K562 (cell line): ENCODE measurements around the gene TMEM50B. TPM values are rescaled to one million over a fixed set of nuclear protein-coding genes. Genes with fewer than 3 reads are reported as not detected.
A peak's percentile ranks its signal among the peaks of the same experiment; 100 is the strongest.

Experiments
- ASH1L ChIP-seq: fragments of 450-650 bp; IDR thresholded peaks from 2 replicates; pipeline ENCODE4 v1.6.1; 2018; ENCODE audit warnings: borderline replicate concordance, mild to moderate bottlenecking, low read depth; ENCODE audit not compliant: partially characterized antibody
- GTF2E2 ChIP-seq: fragments of 200-800 bp; sonication (Bioruptor generic); IDR thresholded peaks from 2 replicates; pipeline ENCODE4 v1.6.1; 2016; ENCODE audit warnings: missing genetic modification characterization, missing compliant biosample characterization
- IRF2 ChIP-seq: sonication (generic); formaldehyde crosslinking; IDR thresholded peaks from 2 replicates; pipeline ENCODE4 v1.8.1; 2022; ENCODE audit warnings: mild to moderate bottlenecking, missing genetic modification reagents
- SAP30 ChIP-seq: fragments of 200-600 bp; sonication (generic); IDR thresholded peaks from 2 replicates; pipeline ENCODE4 v1.6.1; 2012; ENCODE audit warnings: borderline replicate concordance, low read depth, mild to moderate bottlenecking, moderate library complexity, low read length, control low read depth, inconsistent platforms; ENCODE audit not compliant: insufficient read depth, poor library complexity, severe bottlenecking
- SIRT6 ChIP-seq: IDR thresholded peaks from one replicate; pipeline ENCODE4 v1.6.1; 2012; ENCODE audit warnings: low read depth, mild to moderate bottlenecking, control low read depth, inconsistent platforms, low read length, moderate library complexity
- SMAD1 ChIP-seq: fragments of 150-350 bp; IDR thresholded peaks from 2 replicates; pipeline ENCODE4 v1.6.1; 2014; ENCODE audit warnings: low read length, low read depth; ENCODE audit not compliant: partially characterized antibody
- SMARCC2 ChIP-seq: fragments of 450-650 bp; IDR thresholded peaks from 2 replicates; pipeline ENCODE4 v1.6.1; 2017; ENCODE audit warnings: antibody characterized with exemption, moderate library complexity, mild to moderate bottlenecking, low read depth
- YBX1 ChIP-seq: fragments of 450-650 bp; IDR thresholded peaks from 2 replicates; pipeline ENCODE4 v1.7.1; 2016; ENCODE audit warnings: mild to moderate bottlenecking
- ZNF41 ChIP-seq: fragments of 250-450 bp; sonication (Bioruptor Pico); conservative IDR thresholded peaks from 2 replicates; pipeline ENCODE4 v1.4.0; 2020; ENCODE audit warnings: mild to moderate bottlenecking
- polyA plus RNA-seq, 8 experiments: library from polyadenylated mRNA; depleted of rRNA in 4 of 8; stranded (reverse) in 5 of 8; unstranded in 3 of 8; fragments of >200 nt; fragmentation: Nextera tagmentation in 2 of 8; fragmentation: Illumina TruSeq in 1 of 8; extraction: Ambion mirVana in 2 of 8; extraction: Trizol in 1 of 8; gene quantifications; 2 replicates each; pipeline versions ENCODE4 v1.2.1 to v1.2.3, GENCODE V29; 2011 to 2014; ENCODE audit warnings: inconsistent platforms in 1 of 8, missing spikeins in 1 of 8
- total RNA-seq, 7 experiments: library from RNA; depleted of rRNA in 6 of 7; stranded (reverse); fragments of >200 nt in 6 of 7; fragmentation: Illumina TruSeq in 2 of 7; extraction: Trizol in 2 of 7; gene quantifications; 2 replicates each; pipeline versions ENCODE4 v1.2.1 to v1.2.3, GENCODE V29; 2011 to 2021; ENCODE audit warnings: low replicate concordance in 1 of 7
- TF ChIP-seq, protein P1 (sequence below): fragments of 200-400 bp; formaldehyde crosslinking; IDR thresholded peaks from 2 replicates; pipeline ENCODE4 v1.6.1; 2017; ENCODE audit warnings: mild to moderate bottlenecking, low read depth, low read length, moderate library complexity
- TF ChIP-seq, protein P2 (sequence below): fragments of 450-650 bp; formaldehyde crosslinking; IDR thresholded peaks from 2 replicates; pipeline ENCODE4 v1.4.0; 2022; ENCODE audit warnings: missing genetic modification characterization
- TF ChIP-seq, protein P3 (sequence below), 2 experiments: fragments of 250-450 bp in 1 of 2; fragments of 450-650 bp in 1 of 2; sonication (Bioruptor Pico) in 1 of 2; IDR thresholded peaks; 2 replicates each; pipeline versions ENCODE4 v1.6.1 to v1.8.0; 2016 to 2021; ENCODE audit warnings: mild to moderate bottlenecking in 2 of 2, moderate library complexity in 2 of 2, missing compliant biosample characterization in 1 of 2, missing genetic modification characterization in 1 of 2
- TF ChIP-seq, protein P4 (sequence below): sonication (generic); formaldehyde crosslinking; IDR thresholded peaks from 2 replicates; pipeline ENCODE4 v1.4.0; 2020; ENCODE audit warnings: mild to moderate bottlenecking, missing genetic modification reagents
- TF ChIP-seq, protein P5 (sequence below): sonication (generic); formaldehyde crosslinking; IDR thresholded peaks from 2 replicates; pipeline ENCODE4 v1.8.0; 2022; ENCODE audit warnings: mild to moderate bottlenecking, missing genetic modification reagents
- TF ChIP-seq, protein P6 (sequence below), 3 experiments: fragments of 200-800 bp in 1 of 3; fragments of 250-450 bp in 1 of 3; fragments of 450-650 bp in 1 of 3; sonication (Bioruptor Pico) in 1 of 3; sonication (Bioruptor generic) in 1 of 3; formaldehyde crosslinking in 1 of 3; IDR thresholded peaks; 2 replicates each; pipeline versions ENCODE4 v1.6.1 to v1.8.0; 2016 to 2022; ENCODE audit warnings: mild to moderate bottlenecking in 2 of 3, missing genetic modification characterization in 2 of 3, missing compliant biosample characterization in 1 of 3, moderate library complexity in 1 of 3

Gene TMEM50B
- total and polyA plus RNA-seq, 9 of the 15 experiments (the other 6 are each of a cell fraction or from before 2014, with no cell fraction given), result 20.5 to 64.6 (median 28.9) TPM

DNA sequence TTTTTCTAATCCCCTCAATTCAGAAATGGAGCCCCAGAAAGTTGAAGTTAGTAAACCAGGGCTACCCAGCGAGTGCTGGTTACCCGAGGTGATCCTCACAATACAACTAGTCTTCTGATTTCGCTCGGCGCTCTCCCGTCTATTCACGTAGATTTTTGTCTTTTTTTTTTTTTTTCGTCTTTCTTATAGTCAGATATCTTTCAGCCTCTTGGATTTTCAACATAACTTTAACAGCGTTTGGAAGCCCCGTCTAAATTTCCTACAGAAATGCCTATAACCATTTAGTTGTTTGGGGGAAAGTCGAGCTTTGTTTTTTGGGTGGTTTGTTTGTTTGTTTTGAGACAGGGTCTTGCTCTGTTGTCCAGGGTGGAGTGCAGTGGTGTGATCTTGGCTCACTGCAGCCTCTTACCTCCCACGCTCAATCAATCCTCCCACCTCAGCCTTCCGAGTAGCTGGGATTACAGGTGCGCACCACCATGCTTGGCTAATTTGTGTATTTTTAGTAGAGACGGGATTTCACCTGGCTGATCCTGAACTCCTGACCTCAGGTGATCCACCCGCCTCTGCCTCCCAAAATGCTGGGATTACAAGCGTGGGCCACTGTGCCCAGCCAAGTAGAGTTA is 818 bp upstream of the TMEM50B start (continued):
- TF ChIP-seq, protein P1, sequence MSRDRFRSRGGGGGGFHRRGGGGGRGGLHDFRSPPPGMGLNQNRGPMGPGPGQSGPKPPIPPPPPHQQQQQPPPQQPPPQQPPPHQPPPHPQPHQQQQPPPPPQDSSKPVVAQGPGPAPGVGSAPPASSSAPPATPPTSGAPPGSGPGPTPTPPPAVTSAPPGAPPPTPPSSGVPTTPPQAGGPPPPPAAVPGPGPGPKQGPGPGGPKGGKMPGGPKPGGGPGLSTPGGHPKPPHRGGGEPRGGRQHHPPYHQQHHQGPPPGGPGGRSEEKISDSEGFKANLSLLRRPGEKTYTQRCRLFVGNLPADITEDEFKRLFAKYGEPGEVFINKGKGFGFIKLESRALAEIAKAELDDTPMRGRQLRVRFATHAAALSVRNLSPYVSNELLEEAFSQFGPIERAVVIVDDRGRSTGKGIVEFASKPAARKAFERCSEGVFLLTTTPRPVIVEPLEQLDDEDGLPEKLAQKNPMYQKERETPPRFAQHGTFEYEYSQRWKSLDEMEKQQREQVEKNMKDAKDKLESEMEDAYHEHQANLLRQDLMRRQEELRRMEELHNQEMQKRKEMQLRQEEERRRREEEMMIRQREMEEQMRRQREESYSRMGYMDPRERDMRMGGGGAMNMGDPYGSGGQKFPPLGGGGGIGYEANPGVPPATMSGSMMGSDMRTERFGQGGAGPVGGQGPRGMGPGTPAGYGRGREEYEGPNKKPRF, result no peak
- TF ChIP-seq IRF2, result no peak
- TF ChIP-seq SMAD1, result peak; percentile 13
- TF ChIP-seq, protein P2, sequence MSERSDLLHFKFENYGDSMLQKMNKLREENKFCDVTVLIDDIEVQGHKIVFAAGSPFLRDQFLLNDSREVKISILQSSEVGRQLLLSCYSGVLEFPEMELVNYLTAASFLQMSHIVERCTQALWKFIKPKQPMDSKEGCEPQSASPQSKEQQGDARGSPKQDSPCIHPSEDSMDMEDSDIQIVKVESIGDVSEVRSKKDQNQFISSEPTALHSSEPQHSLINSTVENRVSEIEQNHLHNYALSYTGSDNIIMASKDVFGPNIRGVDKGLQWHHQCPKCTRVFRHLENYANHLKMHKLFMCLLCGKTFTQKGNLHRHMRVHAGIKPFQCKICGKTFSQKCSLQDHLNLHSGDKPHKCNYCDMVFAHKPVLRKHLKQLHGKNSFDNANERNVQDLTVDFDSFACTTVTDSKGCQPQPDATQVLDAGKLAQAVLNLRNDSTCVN (CRISPR knock-in tag), result peak; percentile 38; the same call in 1 of the 2 replicates
- TF ChIP-seq, protein P3, sequence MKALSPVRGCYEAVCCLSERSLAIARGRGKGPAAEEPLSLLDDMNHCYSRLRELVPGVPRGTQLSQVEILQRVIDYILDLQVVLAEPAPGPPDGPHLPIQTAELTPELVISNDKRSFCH (CRISPR knock-in tag; IDR thresholded peaks at IDR 0.05), result no peak
- TF ChIP-seq, protein P3 (tag; IDR thresholded peaks at IDR 0.05), result no peak
- TF ChIP-seq, protein P4, sequence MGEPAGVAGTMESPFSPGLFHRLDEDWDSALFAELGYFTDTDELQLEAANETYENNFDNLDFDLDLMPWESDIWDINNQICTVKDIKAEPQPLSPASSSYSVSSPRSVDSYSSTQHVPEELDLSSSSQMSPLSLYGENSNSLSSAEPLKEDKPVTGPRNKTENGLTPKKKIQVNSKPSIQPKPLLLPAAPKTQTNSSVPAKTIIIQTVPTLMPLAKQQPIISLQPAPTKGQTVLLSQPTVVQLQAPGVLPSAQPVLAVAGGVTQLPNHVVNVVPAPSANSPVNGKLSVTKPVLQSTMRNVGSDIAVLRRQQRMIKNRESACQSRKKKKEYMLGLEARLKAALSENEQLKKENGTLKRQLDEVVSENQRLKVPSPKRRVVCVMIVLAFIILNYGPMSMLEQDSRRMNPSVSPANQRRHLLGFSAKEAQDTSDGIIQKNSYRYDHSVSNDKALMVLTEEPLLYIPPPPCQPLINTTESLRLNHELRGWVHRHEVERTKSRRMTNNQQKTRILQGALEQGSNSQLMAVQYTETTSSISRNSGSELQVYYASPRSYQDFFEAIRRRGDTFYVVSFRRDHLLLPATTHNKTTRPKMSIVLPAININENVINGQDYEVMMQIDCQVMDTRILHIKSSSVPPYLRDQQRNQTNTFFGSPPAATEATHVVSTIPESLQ (CRISPR knock-in tag), result no peak
- no peak for TF ChIP-seq SMARCC2
- no peak for TF ChIP-seq ZNF41 (CRISPR knock-in tag)
- TF ChIP-seq ASH1L, result no peak
- TF ChIP-seq, protein P5, sequence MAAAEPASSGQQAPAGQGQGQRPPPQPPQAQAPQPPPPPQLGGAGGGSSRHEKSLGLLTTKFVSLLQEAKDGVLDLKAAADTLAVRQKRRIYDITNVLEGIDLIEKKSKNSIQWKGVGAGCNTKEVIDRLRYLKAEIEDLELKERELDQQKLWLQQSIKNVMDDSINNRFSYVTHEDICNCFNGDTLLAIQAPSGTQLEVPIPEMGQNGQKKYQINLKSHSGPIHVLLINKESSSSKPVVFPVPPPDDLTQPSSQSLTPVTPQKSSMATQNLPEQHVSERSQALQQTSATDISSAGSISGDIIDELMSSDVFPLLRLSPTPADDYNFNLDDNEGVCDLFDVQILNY (CRISPR knock-in tag), result no peak
- no peak for TF ChIP-seq SIRT6
- TF ChIP-seq, protein P6, sequence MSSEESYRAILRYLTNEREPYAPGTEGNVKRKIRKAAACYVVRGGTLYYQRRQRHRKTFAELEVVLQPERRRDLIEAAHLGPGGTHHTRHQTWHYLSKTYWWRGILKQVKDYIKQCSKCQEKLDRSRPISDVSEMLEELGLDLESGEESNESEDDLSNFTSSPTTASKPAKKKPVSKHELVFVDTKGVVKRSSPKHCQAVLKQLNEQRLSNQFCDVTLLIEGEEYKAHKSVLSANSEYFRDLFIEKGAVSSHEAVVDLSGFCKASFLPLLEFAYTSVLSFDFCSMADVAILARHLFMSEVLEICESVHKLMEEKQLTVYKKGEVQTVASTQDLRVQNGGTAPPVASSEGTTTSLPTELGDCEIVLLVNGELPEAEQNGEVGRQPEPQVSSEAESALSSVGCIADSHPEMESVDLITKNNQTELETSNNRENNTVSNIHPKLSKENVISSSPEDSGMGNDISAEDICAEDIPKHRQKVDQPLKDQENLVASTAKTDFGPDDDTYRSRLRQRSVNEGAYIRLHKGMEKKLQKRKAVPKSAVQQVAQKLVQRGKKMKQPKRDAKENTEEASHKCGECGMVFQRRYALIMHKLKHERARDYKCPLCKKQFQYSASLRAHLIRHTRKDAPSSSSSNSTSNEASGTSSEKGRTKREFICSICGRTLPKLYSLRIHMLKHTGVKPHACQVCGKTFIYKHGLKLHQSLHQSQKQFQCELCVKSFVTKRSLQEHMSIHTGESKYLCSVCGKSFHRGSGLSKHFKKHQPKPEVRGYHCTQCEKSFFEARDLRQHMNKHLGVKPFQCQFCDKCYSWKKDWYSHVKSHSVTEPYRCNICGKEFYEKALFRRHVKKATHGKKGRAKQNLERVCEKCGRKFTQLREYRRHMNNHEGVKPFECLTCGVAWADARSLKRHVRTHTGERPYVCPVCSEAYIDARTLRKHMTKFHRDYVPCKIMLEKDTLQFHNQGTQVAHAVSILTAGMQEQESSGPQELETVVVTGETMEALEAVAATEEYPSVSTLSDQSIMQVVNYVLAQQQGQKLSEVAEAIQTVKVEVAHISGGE (CRISPR knock-in tag; IDR thresholded peaks at IDR 0.05), result no peak
- TF ChIP-seq SAP30, result no peak
- TF ChIP-seq GTF2E2, result no peak
- TF ChIP-seq YBX1, result no peak
